HUES64 (cell line): ENCODE results near the gene FEM1B.

Experiments
- H3K27ac ChIP-seq: 2 replicates; pipeline ENCODE4 v1.7.0; 2013; ENCODE audit warnings: low read depth, low read length, inconsistent platforms
- H3K27me3 ChIP-seq: 2 replicates; pipeline ENCODE4 v1.6.1; 2013; ENCODE audit warnings: mild to moderate bottlenecking, low read length; ENCODE audit not compliant: insufficient read depth
- H3K36me3 ChIP-seq: 2 replicates; pipeline ENCODE4 v1.6.1; 2013; ENCODE audit warnings: mild to moderate bottlenecking, low read length; ENCODE audit not compliant: insufficient read depth
- H3K4me1 ChIP-seq: 2 replicates; pipeline ENCODE4 v1.6.1; 2013; ENCODE audit warnings: mild to moderate bottlenecking, low read length, moderate library complexity; ENCODE audit not compliant: insufficient read depth
- H3K4me3 ChIP-seq: 2 replicates; pipeline ENCODE4 v1.5.1; 2013; ENCODE audit warnings: mild to moderate bottlenecking, low read length, moderate library complexity
- H3K9ac ChIP-seq: 2 replicates; pipeline ENCODE4 v1.6.1; 2013; ENCODE audit warnings: mild to moderate bottlenecking, low read depth, low read length
- H3K9me3 ChIP-seq: 2 replicates; pipeline ENCODE4 v1.6.1; 2013; ENCODE audit warnings: low read depth, low read length; ENCODE audit not compliant: insufficient read depth
- WGBS: fragments of 150-250, 120-280 bp; methylation state at CpG from one replicate; pipeline ENCODE4 v1.1.7; 2013; ENCODE audit warnings: missing lambda C conversion rate; 5-methylcytosine and 5-hydroxymethylcytosine counted together

The FEM1B gene

GRCh38 chr15:68318931-68319909 lies 41.7 kb downstream of the FEM1B start:
- Histone ChIP-seq H3K4me1 (peaks cover 7% of the 10 kb centered on the region), H3K9me3 (no peaks in the 10 kb centered on the region), H3K27ac (no peak overlapping the region), H3K9ac (no peak overlapping the region), H3K4me3 (no peak overlapping the region), H3K27me3 (no peaks in the 10 kb centered on the region), H3K36me3 (no peaks in the 10 kb centered on the region)
- 93% methylated on average over 18 of the region's 18 CpGs for WGBS

GRCh38 chr15:68319997-68320396 lies 42.5 kb downstream of the FEM1B start:
- Histone ChIP-seq H3K27me3 (no peaks in the 10 kb centered on the region), H3K9ac (no peak overlapping the region), H3K27ac (no peak overlapping the region), H3K9me3 (no peaks in the 10 kb centered on the region), H3K36me3 (no peaks in the 10 kb centered on the region), H3K4me3 (no peak overlapping the region), H3K4me1 (peaks cover 7% of the 10 kb centered on the region)
- 96% methylated on average over 12 of the region's 12 CpGs for whole genome bisulfite sequencing

- 89% methylated on average over 7 of the region's 7 CpGs for WGBS
- no peak overlapping the region for H3K4me3 ChIP-seq
- no peaks in the 10 kb centered on the region for H3K4me1 ChIP-seq
- no peaks in the 10 kb centered on the region for H3K27me3 ChIP-seq
- H3K27ac ChIP-seq, result no peak overlapping the region
- no peak overlapping the region for H3K9ac ChIP-seq
- no peaks in the 10 kb centered on the region for H3K9me3 ChIP-seq
- H3K36me3 ChIP-seq, result no peaks in the 10 kb centered on the region
These were observed 43.7 kb downstream of the FEM1B start for GRCh38 chr15:68321229-68321628.

- Histone ChIP-seq H3K4me3 (no peak overlapping the region), H3K27me3 (no peaks in the 10 kb centered on the region), H3K9ac (no peak overlapping the region), H3K27ac (no peak overlapping the region), H3K36me3 (no peaks in the 10 kb centered on the region), H3K4me1 (no peaks in the 10 kb centered on the region), H3K9me3 (no peaks in the 10 kb centered on the region)
- 82% methylated on average over 8 of the region's 9 CpGs for WGBS
These were observed 45.3 kb downstream of the FEM1B start for GRCh38 chr15:68322796-68323195.

GRCh38 chr15:68325726-68326125 lies 48.2 kb downstream of the FEM1B start:
- Histone ChIP-seq H3K9ac (no peak overlapping the region), H3K27ac (no peak overlapping the region), H3K27me3 (no peaks in the 10 kb centered on the region), H3K4me1 (peaks cover 9% of the 10 kb centered on the region), H3K9me3 (no peaks in the 10 kb centered on the region), H3K4me3 (no peak overlapping the region), H3K36me3 (no peaks in the 10 kb centered on the region)
- 90% methylated on average over 4 of the region's 4 CpGs for WGBS

GRCh38 chr15:68326711-68327354 lies 49.3 kb downstream of the FEM1B start:
- H3K27ac ChIP-seq, result no peak overlapping the region
- H3K9me3 ChIP-seq, result no peaks in the 10 kb centered on the region
- no peaks in the 10 kb centered on the region for H3K27me3 ChIP-seq
- H3K4me3 ChIP-seq, result no peak overlapping the region
- 82% methylated on average over 11 of the region's 11 CpGs for WGBS
- H3K4me1 ChIP-seq, result peaks cover 17% of the 10 kb centered on the region
- no peaks in the 10 kb centered on the region for H3K36me3 ChIP-seq
- H3K9ac ChIP-seq, result no peak overlapping the region

GRCh38 chr15:68328443-68328842 lies 50.9 kb downstream of the FEM1B start:
- no peak overlapping the region for H3K4me3 ChIP-seq
- no peak overlapping the region for H3K9ac ChIP-seq
- H3K9me3 ChIP-seq, result no peaks in the 10 kb centered on the region
- H3K27me3 ChIP-seq, result no peaks in the 10 kb centered on the region
- H3K4me1 ChIP-seq, result peaks cover 17% of the 10 kb centered on the region
- no peak overlapping the region for H3K27ac ChIP-seq
- WGBS, result 74% methylated on average over 8 of the region's 8 CpGs
- H3K36me3 ChIP-seq, result no peaks in the 10 kb centered on the region

GRCh38 chr15:68328964-68329363 lies 51.4 kb downstream of the FEM1B start:
- WGBS, result 94% methylated on average over 3 of the region's 3 CpGs
- no peak overlapping the region for H3K27ac ChIP-seq
- H3K36me3 ChIP-seq, result no peaks in the 10 kb centered on the region
- H3K4me3 ChIP-seq, result no peak overlapping the region
- H3K27me3 ChIP-seq, result no peaks in the 10 kb centered on the region
- no peaks in the 10 kb centered on the region for H3K9me3 ChIP-seq
- H3K9ac ChIP-seq, result no peak overlapping the region
- peaks cover 17% of the 10 kb centered on the region for H3K4me1 ChIP-seq

GRCh38 chr15:68330416-68330815 lies 52.9 kb downstream of the FEM1B start:
- Histone ChIP-seq H3K36me3 (no peaks in the 10 kb centered on the region), H3K27me3 (no peaks in the 10 kb centered on the region), H3K4me1 (peaks cover 17% of the 10 kb centered on the region), H3K9me3 (no peaks in the 10 kb centered on the region), H3K27ac (peak overlapping the region; percentile 53; the same call in 1 of the 2 replicates), H3K9ac (no peak overlapping the region; the same call in 1 of the 2 replicates), H3K4me3 (peak overlapping the region; percentile 17; the same call in 1 of the 2 replicates)
- 50% methylated on average over 5 of the region's 6 CpGs for WGBS

GRCh38 chr15:68330901-68331300 lies 53.4 kb downstream of the FEM1B start:
- no peaks in the 10 kb centered on the region for H3K36me3 ChIP-seq

GRCh38 chr15:68332266-68332665 lies 54.7 kb downstream of the FEM1B start:
- no peaks in the 10 kb centered on the region for H3K36me3 ChIP-seq
- H3K27ac ChIP-seq, result no peak overlapping the region
- H3K4me3 ChIP-seq, result no peak overlapping the region
- no peaks in the 10 kb centered on the region for H3K9me3 ChIP-seq
- 93% methylated on average over 21 of the region's 21 CpGs for WGBS
- no peak overlapping the region for H3K9ac ChIP-seq
- H3K27me3 ChIP-seq, result no peaks in the 10 kb centered on the region
- peaks cover 17% of the 10 kb centered on the region for H3K4me1 ChIP-seq

More at GRCh38 chr15:68330901-68331300, 53.4 kb downstream of the FEM1B start:
- peak overlapping the region; percentile 16; the same call in 1 of the 2 replicates for H3K9ac ChIP-seq
- no peaks in the 10 kb centered on the region for H3K27me3 ChIP-seq
- H3K9me3 ChIP-seq, result no peaks in the 10 kb centered on the region
- H3K4me1 ChIP-seq, result peaks cover 17% of the 10 kb centered on the region
- peak overlapping the region; percentile 53; the same call in 1 of the 2 replicates for H3K27ac ChIP-seq
- WGBS, result 15% methylated on average over 10 of the region's 10 CpGs
- H3K4me3 ChIP-seq, result peak overlapping the region; percentile 17; the same call in 1 of the 2 replicates
